Suppressor macrophage treated with lipopolysaccharide for 4 hours (primary cell): ENCODE measurements around the gene CYTL1.
"Not testable (repeated sequence)": the region's sequence is repeated elsewhere in the genome, so short reads cannot be mapped to it uniquely, and the experiment has no call there.

ENCODE experiments used
- DNase-seq: peaks from one replicate; pipeline ENCODE4 v3.0.0-alpha.2; 2020

CYTL1 gene

GRCh38 chr4:5033281-5033841 is 14.1 kb upstream of the CYTL1 start:
- peak; percentile 58 for DNase-seq

- DNase-seq = no peak
Observed at GRCh38 chr4:5032813-5033212, 13.6 kb upstream of the CYTL1 start.

DNA sequence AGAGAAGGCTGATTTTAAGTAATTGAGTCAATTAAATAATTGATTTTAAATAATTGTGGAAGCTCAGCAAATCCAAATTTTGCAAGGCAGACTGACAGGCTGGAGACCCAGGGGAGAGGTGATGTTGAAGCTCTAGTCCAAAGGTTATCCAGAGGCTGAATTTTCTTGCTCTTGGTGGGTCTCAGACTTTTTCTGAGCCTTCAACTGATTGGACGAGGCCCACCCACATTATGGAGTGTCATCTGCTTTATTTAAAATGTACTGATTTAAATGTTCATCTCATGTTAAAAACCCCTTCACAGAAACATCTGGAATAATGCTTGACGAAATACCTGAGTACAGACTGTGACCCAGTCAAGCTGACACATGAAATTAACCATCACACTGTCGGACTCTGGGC is 11.7 kb upstream of the CYTL1 start:
- DNase-seq = no peak

DNA sequence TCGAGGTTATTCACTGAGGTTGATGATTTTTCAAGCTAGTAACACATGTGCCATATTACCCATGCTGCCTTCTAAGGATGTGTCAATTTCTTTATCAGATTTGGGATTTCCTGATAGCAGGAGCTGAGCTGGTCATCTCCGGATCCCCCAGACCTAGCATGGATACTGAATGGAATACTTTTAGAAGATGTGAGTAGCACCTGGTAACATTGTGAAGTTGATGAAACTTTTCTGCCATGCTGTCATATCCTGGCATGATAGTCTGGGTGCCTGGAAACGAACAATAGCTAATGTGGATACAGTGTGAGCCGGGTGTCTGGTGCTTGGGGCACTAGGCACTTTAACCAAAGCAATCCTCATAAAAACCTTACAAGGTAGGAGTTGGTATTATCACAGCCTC is 11.0 kb upstream of the CYTL1 start:
- no peak for DNase-seq

DNA sequence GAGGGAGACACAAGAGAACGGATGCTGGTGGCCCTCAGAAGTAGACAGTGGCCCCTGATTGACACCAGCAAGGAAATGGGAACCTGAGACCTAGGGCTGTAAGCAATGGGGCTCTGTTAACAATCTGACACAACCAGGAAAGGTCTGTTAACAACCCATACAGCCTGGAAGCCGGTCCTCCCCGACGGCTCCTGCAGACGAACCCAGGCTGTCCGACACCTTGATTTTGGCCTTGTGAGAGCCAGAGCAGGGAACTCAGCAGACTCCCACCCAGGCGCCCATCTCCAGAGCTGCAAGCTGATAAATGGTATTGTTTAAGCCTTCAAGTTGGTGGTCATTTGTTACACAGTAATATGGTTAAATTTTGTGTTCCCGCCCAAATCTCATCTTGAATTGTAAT is 10.2 kb upstream of the CYTL1 start:
- no peak for DNase-seq

DNA sequence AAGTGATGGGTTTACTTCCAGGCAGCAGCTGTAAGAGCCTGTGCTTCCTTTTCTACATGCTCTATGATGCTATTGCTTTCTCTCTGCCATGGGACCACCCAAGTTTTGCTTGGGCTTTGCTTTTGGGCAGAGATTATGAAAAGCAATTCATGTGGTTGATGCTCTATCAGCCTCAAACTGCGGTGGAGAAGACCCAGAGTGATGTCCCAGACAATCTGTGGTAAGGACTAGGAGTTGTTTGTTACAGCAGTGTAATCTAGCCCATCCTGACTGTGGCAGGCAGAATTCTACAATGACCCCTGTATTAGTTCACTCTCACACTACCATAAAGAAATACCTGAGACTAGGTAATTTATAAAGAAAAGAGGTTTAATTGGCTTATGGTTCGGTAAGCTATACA is 9.2 kb upstream of the CYTL1 start:
- no peak for DNase-seq

DNA sequence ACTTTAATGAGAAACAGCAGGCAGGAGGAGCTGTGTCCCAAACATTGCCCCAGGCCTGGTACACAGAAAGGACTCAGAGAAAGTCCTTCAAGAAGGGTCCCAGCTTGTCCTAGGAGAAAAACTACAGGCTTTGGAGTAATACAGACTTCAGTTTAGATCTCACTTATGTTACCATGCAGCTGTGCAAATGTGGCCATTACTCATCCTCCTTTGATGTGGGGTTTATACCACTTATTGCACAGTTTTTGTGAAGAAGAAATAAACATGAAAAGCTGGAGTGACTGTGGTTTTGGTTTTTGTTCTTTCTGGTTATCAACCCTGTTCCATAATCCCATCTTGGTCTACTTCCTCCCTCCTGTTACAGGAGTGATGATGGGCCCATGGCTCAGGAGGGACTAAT is 8.1 kb upstream of the CYTL1 start:
- no peak for DNase-seq

- DNase-seq = no peak
Observed at GRCh38 chr4:5026371-5026770, 7.1 kb upstream of the CYTL1 start.

- DNase-seq = no peak
Observed at GRCh38 chr4:5024673-5025072, 5.4 kb upstream of the CYTL1 start.

DNA sequence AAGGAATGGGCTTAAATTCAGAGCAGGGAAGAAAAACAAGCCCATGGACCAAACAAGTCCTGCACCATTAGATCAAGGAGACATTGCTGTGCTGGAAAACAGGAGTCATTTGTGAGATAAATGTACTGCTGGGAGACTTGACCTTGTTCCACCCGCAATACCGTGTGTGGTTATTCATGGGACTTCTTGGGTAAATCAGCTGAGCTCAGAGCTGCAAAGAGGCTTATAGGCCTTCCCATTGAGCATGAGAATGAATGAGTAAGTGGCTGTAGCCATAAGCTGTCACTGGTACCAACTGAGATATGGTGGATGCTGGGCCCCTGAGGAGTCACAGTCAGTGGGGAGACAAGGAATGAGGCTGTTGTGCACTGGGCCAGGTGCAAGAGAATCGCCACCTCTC is 2.3 kb upstream of the CYTL1 start:
- DNase-seq = no peak

DNA sequence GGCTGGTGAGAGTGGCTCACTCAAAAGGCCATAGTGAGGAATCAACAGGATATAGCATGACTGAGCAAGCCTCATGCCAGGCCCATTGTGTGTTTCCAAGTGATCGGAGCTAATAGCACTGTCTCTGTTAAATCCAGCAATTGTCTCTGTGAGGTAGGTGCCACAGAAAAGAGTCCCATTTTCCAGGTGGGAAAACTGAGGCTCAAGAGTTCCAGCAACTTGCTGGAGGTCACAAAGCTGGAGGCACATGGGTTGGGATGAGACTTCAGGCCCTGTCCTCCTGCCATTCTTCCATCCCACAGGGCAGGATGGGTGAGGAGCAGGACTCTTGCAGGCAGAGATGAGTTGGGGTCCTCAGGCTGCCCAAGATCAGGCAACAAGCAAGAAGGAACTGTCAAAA is 1.1 kb upstream of the CYTL1 start:
- DNase-seq = no peak

- DNase-seq = no peak
Observed at GRCh38 chr4:5019796-5020195, 538 bp upstream of the CYTL1 start.

GRCh38 chr4:5018603-5019002 is 655 bp downstream of the CYTL1 start:
- no peak for DNase-seq

GRCh38 chr4:5018096-5018495 is 1.2 kb downstream of the CYTL1 start:
- no peak for DNase-seq

DNA sequence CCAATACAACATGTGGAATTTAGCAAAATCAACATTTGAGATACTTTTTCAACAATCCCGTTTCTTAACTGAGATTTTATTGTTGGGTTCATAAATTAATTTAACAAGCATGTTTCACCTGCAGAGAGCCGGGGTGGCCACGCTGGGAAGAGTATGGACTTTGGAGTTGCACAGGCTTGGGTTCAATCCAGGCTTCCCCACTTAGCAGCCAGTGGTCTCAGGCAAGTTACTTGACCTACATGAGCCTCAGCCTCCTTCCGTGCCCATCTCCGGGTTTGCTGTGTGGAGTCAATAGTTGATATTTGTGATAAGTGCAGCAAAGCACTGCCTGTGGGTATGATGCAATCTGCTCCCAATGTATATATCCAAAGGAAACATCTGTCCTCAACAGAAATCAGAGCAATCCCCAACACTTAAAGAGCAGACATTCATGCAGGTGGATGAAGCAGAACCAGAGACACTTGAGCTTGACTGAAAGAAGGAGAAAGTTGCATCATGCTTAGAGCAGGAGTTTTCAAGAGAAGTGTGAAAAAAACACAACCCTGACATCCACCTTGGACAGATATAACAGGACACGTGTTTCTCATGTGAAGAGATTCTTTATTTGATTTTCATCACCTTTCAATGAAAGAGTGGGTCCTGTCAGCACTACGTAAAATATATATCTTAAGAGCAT is 5.1 kb downstream of the CYTL1 start:
- no peak for DNase-seq

DNA sequence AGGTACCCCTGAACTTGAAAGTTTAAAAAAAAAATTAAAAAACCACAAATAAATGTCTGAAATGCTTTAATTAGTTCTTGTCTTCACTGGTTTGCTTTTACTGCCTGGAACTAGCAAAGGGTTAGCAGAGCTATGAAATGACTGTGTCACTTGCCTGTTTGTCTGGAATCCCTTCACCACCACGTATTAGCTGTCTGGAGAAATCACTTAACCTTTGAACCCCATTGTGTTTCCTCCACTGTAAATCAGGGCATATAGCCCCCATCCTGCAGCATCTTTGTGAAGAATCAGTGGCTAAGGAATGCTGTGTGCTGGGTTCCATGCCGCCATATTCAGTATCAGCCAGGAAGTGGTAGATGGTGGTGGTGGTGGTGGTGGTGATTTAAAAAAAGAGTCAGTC is 6.3 kb downstream of the CYTL1 start:
- no peak for DNase-seq

GRCh38 chr4:5012244-5012898 is 6.9 kb downstream of the CYTL1 start:
- no peak for DNase-seq

- DNase-seq = no peak
Observed at GRCh38 chr4:5010984-5011383, 8.3 kb downstream of the CYTL1 start.

DNA sequence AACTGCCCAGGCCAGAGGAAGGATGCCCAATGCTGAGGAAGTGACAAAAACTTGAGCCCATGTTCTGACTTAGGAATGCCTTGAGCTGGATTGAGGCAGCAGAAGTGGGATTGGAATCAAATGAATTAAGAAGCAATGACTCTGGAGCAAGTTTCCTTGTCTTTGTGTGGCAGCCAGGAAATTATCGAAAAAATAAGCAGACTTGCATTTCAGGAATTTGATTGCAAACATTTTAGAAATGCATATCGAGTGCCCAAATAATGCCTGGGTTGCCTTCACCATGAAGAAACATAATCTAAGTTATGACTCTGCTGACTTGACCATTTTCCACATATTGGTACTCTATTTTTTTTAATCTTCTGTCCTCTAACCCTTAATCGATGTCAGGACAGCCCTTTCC is 9.5 kb downstream of the CYTL1 start:
- DNase-seq = no peak

GRCh38 chr4:5006932-5007331 is 12.3 kb downstream of the CYTL1 start:
- DNase-seq = not testable (repeated sequence)

DNA sequence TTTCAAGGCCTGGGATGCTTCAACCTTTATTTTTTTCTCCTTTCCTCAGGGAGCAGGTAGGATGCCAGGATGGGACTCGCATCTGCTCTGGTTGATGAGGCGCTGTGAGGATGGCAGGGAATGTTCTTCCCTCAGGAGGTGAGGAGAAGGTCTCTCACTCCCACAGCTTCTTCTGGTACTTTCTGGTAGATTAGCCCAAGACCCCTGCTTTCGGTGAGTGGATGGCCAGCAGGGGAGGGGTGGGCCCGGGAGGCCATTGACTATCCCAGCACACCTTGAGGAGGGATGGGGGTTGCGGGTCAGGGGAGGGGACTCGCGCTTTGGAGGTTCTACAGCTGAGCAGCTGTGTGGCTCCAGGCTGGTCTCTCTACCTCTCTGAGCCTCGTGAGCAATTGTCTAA is 14.8 kb downstream of the CYTL1 start:
- no peak for DNase-seq

GRCh38 chr4:5003918-5004317 is 15.3 kb downstream of the CYTL1 start:
- DNase-seq = no peak

- no peak for DNase-seq
Observed at GRCh38 chr4:5003372-5003857, 15.8 kb downstream of the CYTL1 start.

- DNase-seq = not testable (repeated sequence)
Observed at GRCh38 chr4:5001641-5002040, 17.6 kb downstream of the CYTL1 start.

GRCh38 chr4:4996935-4997334 is 22.3 kb downstream of the CYTL1 start:
- DNase-seq = not testable (repeated sequence)
